Measurements from ENCODE around the gene PTPRK. TPM values are rescaled to one million over a fixed set of nuclear protein-coding genes. Genes with fewer than 3 reads are reported as not detected.

The PTPRK gene
- total RNA-seq, 1 experiment from 2014 or later: 94.4 TPM

- DNase-seq: no peak
- Mint-ChIP-seq H3K36me3 (ENCODE audit: insufficient read depth, unreplicated experiment) (peaks cover 15% of the 10 kb centered on the region), H3K4me3 (ENCODE audit: unreplicated experiment) (no peak overlapping the region), H3K27me3 (ENCODE audit: insufficient read depth, unreplicated experiment) (no peaks in the 10 kb centered on the region), H3K9me3 (ENCODE audit: unreplicated experiment) (peaks cover 10% of the 10 kb centered on the region), H3K27ac (ENCODE audit: unreplicated experiment) (no peak overlapping the region), H3K4me1 (ENCODE audit: low read depth, unreplicated experiment) (no peaks in the 10 kb centered on the region)
- ChIA-PET POLR2A (no interaction called here), CTCF (no interaction called here)
- Histone ChIP-seq H3K4me3 (ENCODE audit: low read depth, low read length) (no peak overlapping the region), H3K36me3 (ENCODE audit: control insufficient read depth, insufficient read depth, low read length) (peaks cover 1% of the 10 kb centered on the region; the same call in 1 of the 2 replicates), H3K27me3 (replicated peaks; ENCODE audit: control insufficient read depth, insufficient read depth, low read length) (no peaks in the 10 kb centered on the region), H3K4me1 (no peaks in the 10 kb centered on the region), H3K9me3 (peaks cover 12% of the 10 kb centered on the region)
- intact Hi-C loops (cut with micrococcal nuclease; ENCODE audit: unreplicated experiment): loop anchor here (5.0 kb wide), 1 partner anchor 136 kb away; no protein-coding TSS in a partner anchor
- BruUV-seq (replicated peaks): no TSS peak
- TF ChIP-seq CTCF (IDR thresholded peaks at IDR 0.05; ENCODE audit: insufficient read depth in 1 of 2, low read depth in 1 of 2, low read length in 1 of 2, severe bottlenecking in 1 of 2, unreplicated experiment in 1 of 2): no peak
These were observed 139.5 kb downstream of the PTPRK start for GRCh38 chr6:128380891-128381290.

GRCh38 chr6:128379577-128379976 is 140.8 kb downstream of the PTPRK start:
- intact Hi-C loops (cut with micrococcal nuclease; ENCODE audit: unreplicated experiment): no loop called here
- POLR2A ChIA-PET: no interaction called here
- H3K36me3 Mint-ChIP-seq (ENCODE audit: insufficient read depth, unreplicated experiment): peaks cover 21% of the 10 kb centered on the region
- no peak for DNase-seq
- peaks cover 17% of the 10 kb centered on the region for H3K9me3 ChIP-seq
- CTCF ChIA-PET: no interaction called here
- peaks cover 1% of the 10 kb centered on the region; the same call in 1 of the 2 replicates for H3K36me3 ChIP-seq (ENCODE audit: control insufficient read depth, insufficient read depth, low read length)
- H3K27ac Mint-ChIP-seq (ENCODE audit: unreplicated experiment): no peak overlapping the region
- BruUV-seq (replicated peaks): no TSS peak
- no peaks in the 10 kb centered on the region for H3K4me1 ChIP-seq
- no peak overlapping the region for H3K4me3 Mint-ChIP-seq (ENCODE audit: unreplicated experiment)
- no peaks in the 10 kb centered on the region for H3K27me3 Mint-ChIP-seq (ENCODE audit: insufficient read depth, unreplicated experiment)
- no peaks in the 10 kb centered on the region for H3K27me3 ChIP-seq (replicated peaks; ENCODE audit: control insufficient read depth, insufficient read depth, low read length)
- no peak overlapping the region for H3K4me3 ChIP-seq (ENCODE audit: low read depth, low read length)
- no peaks in the 10 kb centered on the region for H3K4me1 Mint-ChIP-seq (ENCODE audit: low read depth, unreplicated experiment)
- no peak for TF ChIP-seq CTCF (IDR thresholded peaks at IDR 0.05; ENCODE audit: insufficient read depth in 1 of 2, low read depth in 1 of 2, low read length in 1 of 2, severe bottlenecking in 1 of 2, unreplicated experiment in 1 of 2)
- peaks cover 16% of the 10 kb centered on the region for H3K9me3 Mint-ChIP-seq (ENCODE audit: unreplicated experiment)

- ChIA-PET POLR2A (no interaction called here), CTCF (no interaction called here)
- intact Hi-C loops (cut with micrococcal nuclease; ENCODE audit: unreplicated experiment): no loop called here
- Histone ChIP-seq H3K4me1 (no peaks in the 10 kb centered on the region), H3K27me3 (replicated peaks; ENCODE audit: control insufficient read depth, insufficient read depth, low read length) (no peaks in the 10 kb centered on the region), H3K4me3 (ENCODE audit: low read depth, low read length) (no peak overlapping the region), H3K36me3 (ENCODE audit: control insufficient read depth, insufficient read depth, low read length) (peaks cover 1% of the 10 kb centered on the region; the same call in 1 of the 2 replicates), H3K9me3 (peaks cover 17% of the 10 kb centered on the region)
- peaks cover 4% of the 10 kb centered on the region for H3K4me1 Mint-ChIP-seq (ENCODE audit: low read depth, unreplicated experiment)
- TF ChIP-seq CTCF (IDR thresholded peaks at IDR 0.05; ENCODE audit: insufficient read depth in 1 of 2, low read depth in 1 of 2, low read length in 1 of 2, severe bottlenecking in 1 of 2, unreplicated experiment in 1 of 2): no peak
- no peak for DNase-seq
- no TSS peak for BruUV-seq (replicated peaks)
- H3K27me3 Mint-ChIP-seq (ENCODE audit: insufficient read depth, unreplicated experiment): no peaks in the 10 kb centered on the region
- no peak overlapping the region for H3K4me3 Mint-ChIP-seq (ENCODE audit: unreplicated experiment)
- no peak overlapping the region for H3K27ac Mint-ChIP-seq (ENCODE audit: unreplicated experiment)
- H3K9me3 Mint-ChIP-seq (ENCODE audit: unreplicated experiment): peaks cover 20% of the 10 kb centered on the region
- H3K36me3 Mint-ChIP-seq (ENCODE audit: insufficient read depth, unreplicated experiment): peaks cover 21% of the 10 kb centered on the region
These were observed 143.4 kb downstream of the PTPRK start for GRCh38 chr6:128376952-128377503.

All from Caco-2 (cell line).